ENCODE measurements around the gene PLGRKT.
"Not testable (repeated sequence)": the region's sequence is repeated elsewhere in the genome, so short reads cannot be mapped to it uniquely, and the experiment has no call there.

DNA sequence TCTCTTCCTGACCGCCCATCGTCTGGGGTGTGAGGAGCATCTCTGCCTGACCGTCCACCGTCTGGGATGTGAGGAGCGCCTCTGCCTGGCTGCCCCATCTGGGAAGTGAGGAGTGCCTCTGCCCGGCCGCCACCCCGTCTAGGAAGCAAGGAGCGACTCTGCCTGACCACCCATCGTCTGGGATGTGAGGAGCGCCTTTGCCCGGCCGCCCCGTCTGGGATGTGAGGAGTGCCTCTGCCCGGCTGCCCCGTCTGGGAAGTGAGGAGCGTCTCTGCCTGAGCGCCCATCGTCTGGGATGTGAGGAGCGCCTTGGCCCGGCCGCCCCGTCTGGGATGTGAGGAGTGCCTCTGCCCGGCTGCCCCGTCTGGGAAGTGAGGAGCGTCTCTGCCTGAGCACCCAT is 4.4 kb downstream of the PLGRKT start:
- TF ChIP-seq, protein P1, sequence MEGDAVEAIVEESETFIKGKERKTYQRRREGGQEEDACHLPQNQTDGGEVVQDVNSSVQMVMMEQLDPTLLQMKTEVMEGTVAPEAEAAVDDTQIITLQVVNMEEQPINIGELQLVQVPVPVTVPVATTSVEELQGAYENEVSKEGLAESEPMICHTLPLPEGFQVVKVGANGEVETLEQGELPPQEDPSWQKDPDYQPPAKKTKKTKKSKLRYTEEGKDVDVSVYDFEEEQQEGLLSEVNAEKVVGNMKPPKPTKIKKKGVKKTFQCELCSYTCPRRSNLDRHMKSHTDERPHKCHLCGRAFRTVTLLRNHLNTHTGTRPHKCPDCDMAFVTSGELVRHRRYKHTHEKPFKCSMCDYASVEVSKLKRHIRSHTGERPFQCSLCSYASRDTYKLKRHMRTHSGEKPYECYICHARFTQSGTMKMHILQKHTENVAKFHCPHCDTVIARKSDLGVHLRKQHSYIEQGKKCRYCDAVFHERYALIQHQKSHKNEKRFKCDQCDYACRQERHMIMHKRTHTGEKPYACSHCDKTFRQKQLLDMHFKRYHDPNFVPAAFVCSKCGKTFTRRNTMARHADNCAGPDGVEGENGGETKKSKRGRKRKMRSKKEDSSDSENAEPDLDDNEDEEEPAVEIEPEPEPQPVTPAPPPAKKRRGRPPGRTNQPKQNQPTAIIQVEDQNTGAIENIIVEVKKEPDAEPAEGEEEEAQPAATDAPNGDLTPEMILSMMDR (IDR thresholded peaks at IDR 0.05), result not testable (repeated sequence)
- not testable (repeated sequence) for TF ChIP-seq EP300 (IDR thresholded peaks at IDR 0.05)
